CD4-positive, alpha-beta T cell treated with Interleukin-4 for 1 hour (primary cell): ENCODE measurements around the gene USP5.
"Not testable (repeated sequence)": the region's sequence is repeated elsewhere in the genome, so short reads cannot be mapped to it uniquely, and the experiment has no call there.

Source experiments
- DNase-seq, 2 donors: peaks; one replicate each; pipeline ENCODE4 v3.0.0-alpha.2; 2020 to 2022

The USP5 gene

DNA sequence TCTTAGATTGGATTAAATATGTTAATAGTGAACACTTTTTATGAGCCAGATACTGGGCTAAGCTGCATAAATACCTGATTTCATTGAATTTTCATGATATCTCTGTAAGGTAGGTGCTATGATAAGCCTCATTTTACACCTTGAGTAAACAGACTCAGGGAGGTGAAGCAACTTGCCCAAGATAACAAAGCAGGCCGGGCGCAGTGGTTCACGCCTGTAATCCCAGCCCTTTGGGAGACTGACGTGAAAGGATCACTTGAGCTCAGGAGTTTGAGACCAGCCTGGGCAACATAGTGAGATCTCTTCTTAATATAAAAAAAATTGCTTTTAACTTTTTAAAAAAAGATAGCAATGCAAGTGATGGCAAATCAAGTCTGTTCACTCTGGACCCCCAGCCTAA is 9.9 kb upstream of the USP5 start:
- DNase-seq = no peak

DNA sequence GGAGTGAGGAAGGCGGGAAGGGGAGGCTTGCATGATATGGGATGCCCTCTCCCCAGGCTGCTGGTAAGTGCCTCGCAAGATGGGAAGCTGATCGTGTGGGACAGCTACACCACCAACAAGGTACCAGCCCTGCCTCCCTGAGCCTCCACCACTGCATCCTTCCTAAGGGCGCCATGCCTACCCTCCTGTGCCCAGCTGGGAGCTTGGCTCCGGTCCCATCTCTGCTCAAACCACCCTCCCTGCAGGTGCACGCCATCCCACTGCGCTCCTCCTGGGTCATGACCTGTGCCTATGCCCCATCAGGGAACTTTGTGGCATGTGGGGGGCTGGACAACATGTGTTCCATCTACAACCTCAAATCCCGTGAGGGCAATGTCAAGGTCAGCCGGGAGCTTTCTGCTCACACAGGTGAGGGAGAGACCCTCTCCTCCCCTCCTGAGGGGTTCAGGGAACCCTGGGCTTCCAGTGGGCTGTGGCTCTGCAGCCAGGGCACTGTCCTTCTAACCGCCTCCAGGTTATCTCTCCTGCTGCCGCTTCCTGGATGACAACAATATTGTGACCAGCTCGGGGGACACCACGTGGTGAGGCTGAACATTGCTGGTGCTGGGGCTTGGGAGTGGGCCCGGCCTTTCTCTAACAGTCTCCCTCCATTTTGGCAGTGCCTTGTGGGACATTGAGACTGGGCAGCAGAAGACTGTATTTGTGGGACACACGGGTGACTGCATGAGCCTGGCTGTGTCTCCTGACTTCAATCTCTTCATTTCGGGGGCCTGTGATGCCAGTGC is 8.6 kb upstream of the USP5 start:
- no peak for DNase-seq

DNA sequence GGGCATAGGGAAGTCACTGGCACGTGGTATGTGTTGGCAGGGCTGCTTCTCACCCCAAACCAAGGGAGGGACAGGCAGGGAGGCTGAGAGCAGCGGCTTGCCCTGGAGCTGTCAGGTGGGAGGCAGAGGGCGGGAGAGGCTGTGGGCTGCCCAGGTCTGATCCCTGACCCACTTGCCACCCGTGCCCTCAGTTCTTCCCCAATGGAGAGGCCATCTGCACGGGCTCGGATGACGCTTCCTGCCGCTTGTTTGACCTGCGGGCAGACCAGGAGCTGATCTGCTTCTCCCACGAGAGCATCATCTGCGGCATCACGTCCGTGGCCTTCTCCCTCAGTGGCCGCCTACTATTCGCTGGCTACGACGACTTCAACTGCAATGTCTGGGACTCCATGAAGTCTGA is 6.6 kb upstream of the USP5 start:
- DNase-seq = no peak

DNA sequence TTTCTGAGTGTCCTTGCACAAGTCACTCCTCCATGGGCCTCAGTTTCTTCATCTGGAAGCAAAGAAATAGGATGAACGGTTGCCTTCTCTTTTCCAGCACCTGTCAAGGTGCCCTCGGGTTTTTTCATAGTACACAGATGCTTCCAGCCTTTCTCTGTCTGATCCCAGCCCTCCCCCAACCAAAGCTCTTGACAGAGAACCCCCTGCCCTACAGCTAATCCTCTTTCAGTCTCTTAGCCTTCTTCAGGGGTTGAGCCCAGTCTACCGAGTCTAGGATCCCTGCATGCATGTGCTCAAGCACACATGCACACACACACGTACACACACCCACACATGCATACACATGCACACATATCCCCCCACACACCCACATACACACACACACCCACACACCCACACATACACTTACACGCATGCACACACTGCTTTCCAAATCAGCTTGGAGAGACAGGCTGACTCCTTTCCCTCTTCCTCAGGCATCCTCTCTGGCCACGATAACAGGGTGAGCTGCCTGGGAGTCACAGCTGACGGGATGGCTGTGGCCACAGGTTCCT is 5.6 kb upstream of the USP5 start:
- DNase-seq = no peak

DNA sequence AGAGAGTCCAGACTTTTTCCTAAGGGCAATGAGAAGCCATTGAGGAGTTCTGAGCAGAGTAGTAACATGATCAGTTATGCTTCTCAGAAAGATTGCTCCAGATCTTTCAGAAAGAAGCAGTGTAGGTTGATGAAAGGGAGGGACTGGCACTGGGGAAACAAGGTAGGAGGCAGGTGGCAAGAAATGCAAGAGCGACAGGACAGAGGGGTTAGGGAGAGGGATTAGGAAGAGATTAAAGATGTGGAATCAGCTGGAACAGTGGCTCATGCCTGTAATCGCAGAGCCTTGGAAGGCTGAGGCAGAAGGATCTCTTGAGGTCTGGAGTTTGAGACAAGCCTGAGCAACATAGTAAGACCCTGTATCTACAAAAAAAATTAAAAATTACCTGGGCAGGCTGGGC is 4.3 kb upstream of the USP5 start:
- DNase-seq = no peak

DNA sequence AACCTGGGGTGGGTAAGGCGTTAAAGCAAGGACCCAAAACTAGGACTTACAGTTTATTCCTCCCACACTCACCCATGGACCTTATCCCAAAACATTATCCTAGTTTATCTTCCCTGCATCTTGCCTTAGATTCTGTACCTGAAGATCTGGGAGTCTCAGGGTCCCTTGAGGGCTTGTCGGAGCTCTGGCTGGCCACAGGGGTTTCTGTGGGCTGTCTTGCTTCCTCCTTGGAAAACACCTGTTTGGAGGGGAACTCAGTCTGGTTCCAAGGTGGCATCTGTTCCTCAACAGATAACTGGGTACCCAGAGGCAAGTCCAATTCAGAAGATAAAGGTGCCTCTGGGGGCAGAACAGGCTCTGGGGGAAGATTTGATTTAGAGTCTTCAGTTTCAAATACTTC is 2.5 kb upstream of the USP5 start:
- no peak for DNase-seq

DNA sequence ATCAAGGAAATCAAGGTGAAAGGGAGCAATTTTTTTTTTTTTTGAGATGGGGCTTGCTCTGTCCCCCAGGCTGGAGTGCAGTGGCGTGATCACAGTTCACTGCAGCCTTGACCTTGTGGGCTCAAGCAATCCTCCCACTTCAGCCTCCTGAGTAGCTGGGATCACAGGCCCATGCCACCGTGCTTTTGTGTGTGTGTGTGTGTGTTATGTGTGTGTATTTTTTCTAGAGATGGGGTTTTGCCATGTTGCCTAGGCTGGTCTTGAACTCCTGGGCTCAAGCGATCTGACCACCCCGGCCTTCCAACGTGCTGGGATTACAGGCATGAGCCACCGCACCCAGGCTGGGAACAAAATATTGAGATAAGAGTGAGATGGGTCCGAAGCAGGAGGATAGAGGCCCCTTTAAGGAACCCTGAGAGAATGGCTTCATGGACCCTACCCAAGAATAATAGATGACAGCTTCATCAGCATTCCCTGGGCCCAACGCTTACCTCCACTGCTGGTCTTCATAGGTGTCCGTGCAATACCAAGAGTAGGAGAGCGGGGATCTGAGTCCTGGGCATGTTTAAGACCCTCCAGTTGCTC is 1.9 kb upstream of the USP5 start:
- no peak for DNase-seq

DNA sequence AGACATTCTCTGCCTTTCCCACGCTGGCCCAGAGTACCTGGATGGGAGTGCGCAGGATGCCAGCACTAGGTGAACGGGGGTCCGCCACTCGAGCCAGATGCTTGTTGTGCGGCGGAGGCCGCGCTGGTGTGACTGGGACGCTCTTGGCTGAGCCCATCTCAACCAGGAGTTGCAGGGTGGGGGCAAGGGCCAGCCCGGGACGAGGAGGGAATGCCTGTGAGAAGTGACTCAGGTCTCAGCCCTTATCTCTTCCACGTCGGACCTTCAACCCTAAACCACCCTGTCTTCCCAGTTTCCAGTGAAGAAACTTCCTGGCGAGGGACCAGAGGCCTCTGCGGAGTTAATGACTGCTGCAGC is 1.2 kb upstream of the USP5 start:
- DNase-seq = no peak

DNA sequence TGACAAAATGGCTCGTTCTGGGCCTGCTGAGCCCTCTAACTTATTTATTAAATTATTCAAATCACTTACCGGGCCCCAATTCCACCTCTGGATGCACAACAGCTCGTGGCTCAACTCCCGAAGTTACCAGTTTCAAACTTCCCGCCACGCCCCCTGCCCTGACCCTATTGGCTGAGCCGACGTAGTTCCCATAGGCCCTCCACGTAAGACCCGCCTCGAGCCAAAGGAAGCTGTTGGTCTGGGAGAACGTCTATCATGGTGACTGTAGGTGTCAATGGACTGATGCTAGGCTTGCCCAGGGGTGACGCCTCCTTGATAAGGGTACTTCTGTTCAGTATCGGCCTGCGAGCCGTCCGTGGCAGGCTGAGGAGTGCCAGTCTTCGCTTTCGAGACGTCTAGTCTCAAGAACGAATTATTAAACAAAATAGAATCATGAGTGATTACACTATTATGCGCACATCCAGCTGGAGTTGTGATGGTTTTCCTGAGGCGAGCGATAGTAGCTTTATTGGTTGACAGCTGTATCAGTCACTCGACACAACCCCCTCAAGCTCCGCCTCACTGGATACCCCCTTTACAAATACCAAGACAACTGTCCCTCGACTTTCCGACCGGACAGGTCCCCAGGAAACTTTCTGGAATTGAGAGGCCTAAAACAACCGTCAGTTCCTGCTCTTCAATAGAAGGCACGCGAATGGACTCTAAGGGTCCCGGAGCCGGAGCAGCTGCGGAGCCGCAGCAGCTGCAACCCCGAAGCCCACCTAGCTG is 613 bp upstream of the USP5 start, which contains the start of gene CDCA3:
Gene CDCA3, minus strand, starts transcription at position 134 of the 768 bp plus-strand sequence. CDS start 334 bp downstream, outside the sequence.
- DNase-seq = peak; percentile 97

DNA sequence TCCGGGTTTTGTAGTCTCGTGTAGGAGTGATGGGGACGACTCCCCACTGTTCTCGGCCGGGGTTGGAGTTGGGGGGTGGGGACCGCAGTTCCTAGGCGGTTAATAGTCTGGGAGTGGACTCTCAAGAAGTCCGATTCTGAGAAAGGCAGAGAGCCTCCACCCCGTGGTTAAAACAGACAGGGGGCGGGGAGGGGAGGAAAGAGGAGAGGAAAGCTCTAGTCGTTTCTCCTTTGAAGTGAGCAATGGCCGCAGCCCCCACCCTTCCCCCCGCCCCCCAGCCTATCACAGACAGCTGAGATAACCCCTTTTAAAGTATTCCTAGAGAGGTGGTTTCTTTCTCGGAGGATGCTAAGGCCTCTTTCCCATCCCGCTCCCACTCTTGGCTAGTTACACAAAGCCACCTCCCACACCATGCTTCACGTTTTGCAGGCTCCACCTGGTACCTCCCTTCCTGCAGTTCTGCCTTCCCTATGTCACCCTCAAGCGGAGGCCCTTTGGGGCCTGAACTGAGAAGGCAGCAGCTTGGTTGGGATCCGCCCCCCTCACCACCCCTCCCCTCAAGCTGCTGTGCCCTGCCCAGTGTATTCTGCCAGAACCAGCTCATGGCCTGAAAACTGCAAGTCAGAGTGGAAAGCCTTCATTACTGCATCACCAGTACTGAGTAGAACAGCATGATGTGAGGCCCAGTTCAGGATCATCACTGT is 853 bp downstream of the USP5 start:
- DNase-seq = peak; percentile 47 to 70

DNA sequence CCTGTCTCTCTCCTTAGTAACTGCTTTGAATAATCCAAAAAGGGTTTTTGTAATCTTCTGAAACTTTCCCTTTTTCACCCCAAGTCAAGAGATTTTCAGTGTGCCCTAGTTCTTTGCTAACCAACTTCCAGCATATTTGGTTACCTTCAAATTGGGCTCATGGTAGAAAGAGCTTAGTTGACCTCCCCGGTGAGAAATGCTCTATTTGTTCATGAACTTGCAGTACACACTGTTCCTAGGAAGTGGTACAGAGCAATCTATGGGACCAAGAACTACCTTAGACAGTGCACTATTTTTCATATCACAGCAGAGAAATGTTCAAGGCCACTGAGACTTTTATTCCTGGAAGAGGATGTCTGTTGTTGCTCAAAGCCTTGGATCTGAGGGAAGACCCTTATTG is 1.7 kb downstream of the USP5 start:
- no peak for DNase-seq

DNA sequence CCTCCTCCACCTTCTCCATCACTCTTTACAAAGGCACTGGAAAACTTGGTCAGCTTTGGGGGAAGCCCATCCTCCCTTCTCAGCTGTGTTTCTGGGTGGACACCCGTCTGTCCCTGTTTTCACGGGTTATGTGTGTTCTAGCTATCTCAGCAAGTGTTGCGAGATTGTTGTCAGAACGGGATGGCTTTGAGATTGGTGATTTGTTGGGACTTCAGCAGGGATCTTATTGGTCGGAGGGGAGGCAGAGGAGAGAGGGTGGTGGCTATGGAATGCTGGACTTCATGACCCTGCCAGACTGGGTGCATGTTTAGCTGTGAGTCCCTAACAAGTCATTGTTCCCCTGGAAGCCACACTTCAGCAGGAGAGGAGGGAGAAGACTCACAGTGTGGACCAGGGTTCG is 2.1 kb downstream of the USP5 start:
- no peak for DNase-seq

DNA sequence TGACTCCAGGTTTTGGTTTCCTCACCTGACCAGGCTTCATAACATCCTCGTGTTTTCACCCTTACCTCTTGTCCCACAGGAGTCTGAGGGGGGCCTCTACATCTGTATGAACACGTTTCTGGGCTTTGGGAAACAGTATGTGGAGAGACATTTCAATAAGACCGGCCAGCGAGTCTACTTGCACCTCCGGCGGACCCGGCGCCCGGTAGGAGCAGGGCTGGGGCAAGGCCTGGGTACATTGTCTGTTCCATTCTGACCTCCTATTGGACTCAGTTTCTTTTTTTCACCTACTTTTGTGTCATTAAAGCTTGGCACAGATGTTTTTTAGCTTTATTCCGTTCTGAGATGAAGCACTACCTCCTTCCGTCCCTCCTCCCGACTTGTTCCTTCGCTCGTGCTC is 3.4 kb downstream of the USP5 start:
- DNase-seq = no peak

DNA sequence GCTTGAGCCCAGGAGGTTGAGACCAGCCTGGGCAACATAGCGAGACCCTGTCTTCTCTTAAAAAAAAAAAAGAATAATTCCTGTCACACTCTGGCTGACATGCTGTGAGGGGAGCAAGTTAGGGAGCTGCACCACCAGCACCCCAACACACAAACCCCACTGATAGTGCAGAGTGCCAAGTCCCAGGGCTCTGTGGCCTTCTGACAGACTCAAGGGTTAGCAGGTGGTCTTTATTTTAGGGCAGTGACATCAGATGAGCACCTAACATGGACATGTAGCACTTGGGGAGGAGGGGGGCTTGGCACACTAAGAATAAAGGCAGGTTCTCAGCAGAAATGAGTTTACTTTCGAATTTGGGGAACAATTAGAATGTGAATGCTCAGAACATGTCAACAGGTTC is 6.8 kb downstream of the USP5 start:
- no peak for DNase-seq

DNA sequence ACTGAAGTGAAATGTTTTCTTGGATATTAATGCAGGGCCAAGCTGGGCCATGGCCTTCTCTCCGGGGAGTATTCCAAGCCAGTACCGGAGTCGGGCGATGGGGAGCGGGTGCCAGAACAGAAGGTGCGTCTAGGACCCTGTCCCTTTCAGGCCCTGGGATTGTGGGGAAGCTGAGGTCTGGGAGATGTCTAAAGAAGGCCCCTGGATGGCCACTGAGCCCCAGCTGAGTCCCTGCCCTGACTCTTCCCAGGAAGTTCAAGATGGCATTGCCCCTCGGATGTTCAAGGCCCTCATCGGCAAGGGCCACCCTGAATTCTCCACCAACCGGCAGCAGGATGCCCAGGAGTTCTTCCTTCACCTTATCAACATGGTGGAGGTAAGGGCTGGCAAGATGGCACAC is 8.2 kb downstream of the USP5 start:
- DNase-seq = no peak

DNA sequence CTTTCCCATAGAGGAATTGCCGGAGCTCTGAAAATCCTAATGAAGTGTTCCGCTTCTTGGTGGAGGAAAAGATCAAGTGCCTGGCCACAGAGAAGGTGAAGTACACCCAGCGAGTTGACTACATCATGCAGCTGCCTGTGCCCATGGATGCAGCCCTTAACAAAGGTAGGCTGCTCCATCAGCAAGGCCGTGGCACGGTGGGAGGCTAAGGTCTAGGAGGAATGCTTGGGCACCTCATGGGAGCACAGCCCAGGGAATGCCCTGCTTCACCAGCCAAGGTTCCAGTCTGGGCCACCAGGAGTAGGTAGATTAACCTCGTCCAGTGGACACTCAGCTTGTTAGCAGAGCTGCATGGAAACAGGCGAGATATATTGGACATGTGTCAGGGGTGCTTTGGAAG is 9.0 kb downstream of the USP5 start:
- no peak for DNase-seq

DNA sequence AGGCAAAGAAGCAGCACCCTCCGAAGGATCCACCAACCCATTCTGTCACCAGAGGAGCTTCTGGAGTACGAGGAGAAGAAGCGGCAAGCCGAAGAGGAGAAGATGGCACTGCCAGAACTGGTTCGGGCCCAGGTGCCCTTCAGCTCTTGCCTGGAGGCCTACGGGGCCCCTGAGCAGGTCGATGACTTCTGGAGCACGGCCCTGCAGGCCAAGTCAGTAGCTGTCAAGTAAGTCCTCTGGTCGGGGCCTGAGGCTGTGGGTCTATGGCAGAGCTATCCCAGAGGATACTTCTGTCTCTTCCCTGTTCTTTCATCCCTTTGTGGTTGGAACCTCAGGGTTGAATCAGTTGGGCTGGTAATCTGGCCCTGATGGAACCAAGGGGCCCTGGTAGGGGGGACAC is 9.4 kb downstream of the USP5 start:
- DNase-seq = no peak

DNA sequence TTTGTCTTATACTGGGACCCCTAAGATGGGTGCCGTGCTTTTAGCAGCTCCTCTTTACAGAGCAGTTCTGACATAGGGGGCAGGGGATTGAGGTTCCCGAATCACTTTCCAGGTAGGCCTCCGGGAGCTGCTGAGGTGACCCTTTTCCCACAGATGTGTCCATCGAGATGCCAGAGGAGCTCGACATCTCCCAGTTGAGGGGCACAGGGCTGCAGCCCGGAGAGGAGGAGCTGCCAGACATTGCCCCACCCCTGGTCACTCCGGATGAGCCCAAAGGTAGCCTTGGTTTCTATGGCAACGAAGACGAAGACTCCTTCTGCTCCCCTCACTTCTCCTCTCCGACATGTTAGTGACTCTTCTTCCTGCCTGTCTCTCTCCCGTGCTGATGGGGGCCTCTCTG is 11.1 kb downstream of the USP5 start:
- DNase-seq = no peak

DNA sequence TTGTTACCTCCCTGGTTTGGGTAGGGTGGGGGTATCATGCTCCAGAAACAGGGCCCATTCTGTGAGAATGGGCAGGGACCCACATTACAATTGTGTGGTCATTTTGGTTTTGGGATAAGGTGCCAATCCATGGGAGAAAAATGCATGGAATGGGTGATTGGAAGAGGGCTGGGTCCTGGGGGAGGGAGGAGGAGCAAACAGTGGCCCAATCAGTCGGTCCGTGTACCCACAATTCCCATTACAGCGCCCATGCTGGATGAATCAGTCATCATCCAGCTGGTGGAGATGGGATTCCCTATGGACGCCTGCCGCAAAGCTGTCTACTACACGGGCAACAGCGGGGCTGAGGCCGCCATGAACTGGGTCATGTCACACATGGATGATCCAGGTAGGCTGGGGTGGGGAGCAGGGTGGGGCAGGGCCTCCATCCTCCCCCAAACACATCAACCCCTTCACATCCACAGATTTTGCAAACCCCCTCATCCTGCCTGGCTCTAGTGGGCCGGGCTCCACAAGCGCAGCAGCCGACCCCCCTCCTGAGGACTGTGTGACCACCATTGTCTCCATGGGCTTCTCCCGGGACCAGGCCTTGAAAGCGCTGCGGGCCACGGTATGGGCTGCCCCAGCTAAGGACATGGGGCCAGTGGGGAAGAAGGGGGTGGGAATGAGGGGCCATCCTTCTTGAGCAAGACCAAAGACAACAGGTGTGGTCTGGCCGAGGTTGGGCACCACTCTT is 11.8 kb downstream of the USP5 start:
- DNase-seq = no peak

DNA sequence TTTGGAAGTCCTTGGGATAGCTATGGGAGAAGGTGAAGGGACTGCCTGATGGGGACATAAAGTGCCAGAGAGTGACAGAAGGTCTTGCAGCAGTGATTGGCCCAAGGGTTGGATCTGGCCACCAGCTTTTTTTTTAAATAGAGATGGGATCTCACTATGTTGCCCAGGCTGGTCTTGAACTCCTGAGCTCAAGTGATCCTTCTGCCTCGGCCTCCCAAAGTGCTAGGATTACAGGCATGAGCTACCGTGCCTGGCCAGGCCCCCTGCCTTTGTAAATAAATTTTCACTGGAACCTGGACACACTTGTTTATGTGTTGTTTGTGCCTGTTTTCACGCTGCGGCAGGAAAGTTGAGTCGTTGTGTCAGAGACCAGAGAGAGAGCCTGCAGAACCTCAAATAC is 13.4 kb downstream of the USP5 start:
- DNase-seq = not testable (repeated sequence)

DNA sequence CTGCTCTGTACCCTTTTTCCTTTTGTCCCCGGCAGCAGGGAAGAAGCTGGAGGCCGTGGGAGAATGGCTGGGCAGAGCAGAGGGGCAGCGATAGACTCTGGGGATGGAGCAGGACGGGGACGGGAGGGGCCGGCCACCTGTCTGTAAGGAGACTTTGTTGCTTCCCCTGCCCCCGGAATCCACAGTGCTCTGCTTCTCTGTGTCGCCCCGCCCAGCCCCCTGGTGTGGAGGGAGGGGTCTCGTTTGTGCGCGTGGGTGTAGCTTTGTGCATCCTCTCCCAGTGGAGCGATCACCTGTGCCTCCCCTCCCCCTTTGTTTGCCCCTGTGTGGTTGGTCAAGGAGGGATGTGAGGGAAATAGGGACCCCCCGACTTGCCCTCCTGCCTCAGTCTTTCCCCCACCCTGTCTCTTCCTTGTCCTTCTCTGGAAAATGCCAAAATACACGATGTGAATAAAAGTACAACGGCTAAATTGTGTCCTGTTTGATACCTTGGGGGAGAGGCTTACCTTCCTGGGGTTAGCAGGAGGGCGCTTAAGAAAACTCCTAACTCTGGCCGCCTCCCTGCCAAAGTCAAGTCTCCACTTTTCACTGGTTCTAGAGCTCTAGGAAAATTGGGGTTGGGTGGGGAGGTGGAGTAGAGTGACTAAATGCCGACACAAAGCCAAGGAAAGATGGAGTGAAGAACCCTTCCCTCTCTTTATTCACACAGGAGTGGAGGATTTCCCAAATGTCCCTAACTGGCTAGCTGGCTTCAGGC is 14.4 kb downstream of the USP5 start:
- no peak for DNase-seq

DNA sequence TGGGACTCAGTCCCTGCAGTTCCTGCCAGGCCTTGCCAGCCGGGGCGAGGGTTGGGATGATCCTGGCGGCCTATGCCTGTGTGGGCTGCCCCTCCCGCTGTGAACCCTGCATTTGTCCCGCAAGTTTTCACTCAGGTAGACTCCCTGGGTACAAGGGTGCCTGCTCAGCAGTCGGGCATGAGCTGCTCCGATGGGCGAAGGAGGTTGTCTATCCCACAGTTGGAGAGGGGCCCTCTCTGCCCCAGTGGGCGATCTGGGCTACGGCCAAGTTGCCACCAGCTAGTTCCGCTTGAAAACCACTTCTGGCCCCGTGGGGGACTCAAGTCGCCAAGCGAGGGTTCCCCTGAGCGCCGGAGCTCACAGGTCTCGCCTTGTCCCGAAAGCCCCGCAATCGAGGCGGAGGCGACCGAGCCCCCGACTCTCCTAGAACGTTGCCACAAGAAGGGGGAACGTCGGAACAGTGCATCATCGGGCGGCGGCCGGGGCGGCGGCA is 15.0 kb downstream of the USP5 start:
- DNase-seq = no peak
